CD1c-positive myeloid dendritic cell (primary cell): ENCODE results near the gene CD300A.

Source experiments
- DNase-seq: peaks from one replicate; pipeline ENCODE4 v3.0.0-alpha.2; 2016; ENCODE audit errors: extremely low spot score

The CD300A gene

GRCh38 chr17:74466111-74466827, at the start of gene CD300A:
Gene CD300A, plus strand, starts transcription at chr17:74466634. Its CDS starts 70 bp downstream, at chr17:74466704.
- peak; percentile 80 for DNase-seq

- DNase-seq, result peak; percentile 55
Observed at GRCh38 chr17:74417178-74418045, 49.0 kb upstream of the CD300A start.

DNA sequence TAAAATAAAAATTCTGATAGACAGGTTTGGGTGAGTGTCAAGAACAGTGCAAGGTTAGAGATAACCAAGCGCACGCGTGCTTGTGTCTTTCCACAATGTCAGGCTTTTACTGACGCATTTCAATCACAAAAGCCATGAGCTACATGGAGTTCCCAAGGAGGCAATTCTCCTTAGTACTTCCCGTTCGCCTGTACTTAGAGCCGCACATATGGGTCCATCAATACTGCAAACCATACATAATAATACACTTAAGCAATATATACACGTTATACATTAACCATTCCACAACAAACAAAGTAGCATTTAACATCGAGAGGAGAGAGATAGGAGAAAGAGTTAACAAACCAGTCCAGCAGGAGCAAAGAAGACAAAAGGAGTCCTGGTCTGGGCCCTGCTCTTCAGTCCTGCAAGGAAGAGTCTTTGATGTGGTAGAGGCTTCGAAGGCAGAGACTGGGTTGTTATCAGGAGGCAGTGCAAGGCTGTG, 46.5 kb upstream of the CD300A start:
- DNase-seq, result no peak

DNA sequence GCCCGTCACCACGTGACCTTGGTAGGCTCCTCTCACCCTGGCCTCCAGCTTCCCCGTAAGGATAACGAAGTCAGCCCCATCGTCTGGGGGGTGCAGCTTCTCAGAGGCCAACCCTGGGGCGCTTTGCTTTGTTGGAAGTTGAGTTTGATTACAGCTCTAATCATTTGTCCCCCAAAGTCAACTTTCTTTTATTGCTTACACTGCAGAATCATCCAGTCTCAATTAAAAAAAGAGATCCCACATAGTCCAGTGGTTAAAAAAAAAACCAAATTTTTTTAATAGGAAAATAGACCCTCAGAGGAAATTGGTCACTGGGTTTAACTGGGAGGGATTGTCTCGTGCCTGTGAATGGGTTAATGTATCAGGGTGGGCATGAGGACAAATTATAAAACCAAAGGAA, 42.3 kb upstream of the CD300A start:
- no peak for DNase-seq

- DNase-seq, result no peak
Observed at GRCh38 chr17:74424657-74425056, 41.8 kb upstream of the CD300A start.

DNA sequence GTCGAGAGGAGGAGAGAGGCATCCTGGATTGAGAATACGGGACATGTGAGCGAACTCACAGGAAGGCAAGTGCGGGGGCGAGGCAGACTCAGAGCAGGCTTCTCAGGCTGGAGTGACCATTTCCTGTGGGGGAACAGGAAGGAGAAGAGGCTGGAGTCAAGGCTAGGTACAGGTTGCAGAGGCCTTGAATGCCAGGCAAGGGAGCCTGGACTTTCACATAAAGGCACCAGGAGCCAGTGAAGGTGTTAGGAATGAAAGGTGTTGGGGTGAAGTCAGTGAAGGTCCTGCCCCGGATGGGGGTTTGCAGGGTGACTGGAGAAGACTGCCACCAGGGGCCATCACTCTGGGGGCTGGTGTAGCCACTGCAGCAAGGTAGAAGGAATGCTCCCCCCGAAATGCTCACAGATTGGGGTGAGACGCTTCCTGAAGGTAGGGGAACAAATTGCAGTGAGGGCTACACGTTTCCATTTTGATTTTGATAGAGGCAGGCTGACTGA, 39.8 kb upstream of the CD300A start:
- no peak for DNase-seq

GRCh38 chr17:74427048-74427762, 39.2 kb upstream of the CD300A start:
- no peak for DNase-seq

DNA sequence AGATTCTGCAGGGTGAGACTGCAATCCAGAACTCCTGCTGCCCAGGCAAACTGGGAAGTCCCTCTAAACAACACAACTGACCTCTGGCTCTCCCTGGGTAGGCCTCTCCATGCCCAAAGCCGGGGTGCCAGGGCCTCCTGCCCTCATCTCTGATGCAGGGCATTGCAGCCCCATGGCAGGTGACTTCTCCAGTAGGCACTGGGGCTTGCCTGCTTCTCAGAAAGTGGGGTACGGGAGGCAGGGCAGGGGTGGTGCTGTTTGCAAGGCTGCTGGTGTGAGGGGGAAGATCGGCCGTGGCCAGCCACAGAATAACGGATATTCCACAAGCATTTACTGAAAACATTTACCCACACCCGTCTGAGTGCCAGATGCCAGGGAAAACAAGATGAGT, 38.7 kb upstream of the CD300A start:
- DNase-seq, result no peak

- DNase-seq, result no peak
Observed at GRCh38 chr17:74429604-74430384, 36.6 kb upstream of the CD300A start.

DNA sequence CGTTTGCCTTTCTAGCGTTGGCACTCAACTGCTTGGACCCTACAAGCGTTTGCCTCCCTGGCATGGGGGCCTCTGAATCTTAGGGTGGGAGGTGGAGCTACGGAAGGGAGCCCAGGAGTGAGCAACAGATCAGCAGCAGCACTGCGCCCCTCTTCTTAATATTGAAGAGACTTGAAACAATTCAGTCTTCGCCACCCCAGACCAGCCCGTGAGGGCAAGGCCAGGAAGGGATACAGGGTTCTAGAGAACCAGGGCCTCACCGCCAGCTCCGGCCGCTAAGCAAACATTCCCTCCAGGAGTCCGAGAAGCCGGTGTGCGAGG, 36.1 kb upstream of the CD300A start:
- DNase-seq, result no peak

- peak; percentile 48 for DNase-seq
Observed at GRCh38 chr17:74430706-74431567, 35.5 kb upstream of the CD300A start.

- peak; percentile 48 for DNase-seq
Observed at GRCh38 chr17:74431568-74432423, 34.6 kb upstream of the CD300A start, which contains the start of gene GPRC5C. Gene GPRC5C, plus strand, starts transcription at chr17:74432088. Its CDS starts 7,689 bp downstream, at chr17:74439777.

- DNase-seq, result no peak
Observed at GRCh38 chr17:74432424-74432690, 34.1 kb upstream of the CD300A start.

GRCh38 chr17:74432766-74433391, 33.6 kb upstream of the CD300A start:
- no peak for DNase-seq

DNA sequence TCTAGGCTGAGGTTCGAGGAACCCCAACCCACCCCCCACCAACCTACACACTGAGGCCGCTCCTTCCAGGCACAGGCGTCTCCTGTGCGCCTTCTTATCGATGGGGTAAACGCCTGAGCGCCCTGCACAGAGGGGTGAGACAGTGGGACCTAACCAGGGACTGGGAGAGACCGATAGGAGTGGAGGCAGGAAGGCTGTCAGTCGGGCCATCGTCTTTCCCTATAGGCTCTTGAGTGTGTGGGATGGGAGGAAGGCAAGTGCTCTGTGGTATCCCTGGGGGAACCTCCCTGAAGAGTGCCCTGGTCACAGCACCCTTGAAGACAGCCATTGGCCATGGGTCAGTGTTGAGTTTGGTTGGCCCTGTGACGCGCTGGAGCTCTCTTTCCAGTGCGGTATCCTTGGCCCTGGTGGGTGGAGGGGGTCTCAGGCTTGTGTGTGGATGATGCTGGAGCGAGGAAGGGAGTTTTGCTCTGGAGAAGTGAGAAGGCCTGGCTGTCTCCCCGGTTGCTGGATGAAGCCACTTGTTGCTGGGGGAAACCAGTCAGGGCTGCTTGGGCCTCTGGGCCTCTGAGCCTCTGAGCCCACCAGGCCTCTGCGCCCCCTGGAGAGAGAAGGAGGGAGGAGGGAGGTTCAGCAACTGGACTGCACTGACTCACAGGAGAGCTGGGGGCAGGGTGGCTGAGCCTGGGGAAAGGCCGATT, 32.9 kb upstream of the CD300A start:
- no peak for DNase-seq

- DNase-seq, result no peak
Observed at GRCh38 chr17:74435775-74436359, 30.6 kb upstream of the CD300A start.

DNA sequence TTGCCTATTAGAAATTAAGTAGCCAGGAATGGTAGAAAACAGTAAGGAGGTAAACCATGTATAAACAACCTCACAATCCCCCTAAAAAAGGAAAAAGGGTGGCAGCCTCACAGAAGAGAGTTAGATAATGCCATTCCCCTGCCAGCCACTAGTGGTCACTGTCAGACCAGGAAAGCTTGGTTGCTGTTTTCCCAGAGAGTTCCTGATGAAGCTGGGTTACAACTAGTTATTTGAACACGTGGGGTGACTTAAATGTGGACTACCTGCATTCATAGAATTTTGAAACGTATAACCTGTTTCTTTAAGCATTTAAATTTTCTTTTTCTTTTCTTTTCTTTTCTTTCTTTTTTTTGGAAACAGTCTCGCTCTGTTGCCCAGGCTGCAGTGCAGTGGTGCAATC, 28.7 kb upstream of the CD300A start:
- peak; percentile 41 for DNase-seq
